IPS-15b (cell line): ENCODE data around the gene HSD17B1.
"Not testable (repeated sequence)": the region's sequence is repeated elsewhere in the genome, so short reads cannot be mapped to it uniquely, and the experiment has no call there.

ENCODE experiments used
- H3K27me3 ChIP-seq: one replicate; pipeline ENCODE4 v1.6.1; 2013; ENCODE audit warnings: low read length; ENCODE audit not compliant: control insufficient read depth, insufficient read depth
- H3K36me3 ChIP-seq: one replicate; pipeline ENCODE4 v1.6.1; 2013; ENCODE audit warnings: low read length; ENCODE audit not compliant: control insufficient read depth, insufficient read depth
- H3K4me1 ChIP-seq: one replicate; pipeline ENCODE4 v1.6.1; 2013; ENCODE audit warnings: mild to moderate bottlenecking, low read length; ENCODE audit not compliant: control insufficient read depth, insufficient read depth
- H3K4me3 ChIP-seq: one replicate; pipeline ENCODE4 v1.5.1; 2013; ENCODE audit warnings: low read depth, low read length
- H3K9ac ChIP-seq: one replicate; pipeline ENCODE4 v1.6.1; 2013; ENCODE audit warnings: low read depth, mild to moderate bottlenecking, low read length
- H3K9me3 ChIP-seq: one replicate; pipeline ENCODE4 v1.6.1; 2013; ENCODE audit warnings: mild to moderate bottlenecking, low read length; ENCODE audit not compliant: control insufficient read depth, insufficient read depth

Gene HSD17B1

GRCh38 chr17:42554250-42555121 lies 1.8 kb downstream of the HSD17B1 start:
- Histone ChIP-seq H3K4me3 (peak overlapping the region; percentile 93), H3K9ac (peak overlapping the region; percentile 76), H3K27me3 (no peaks in the 10 kb centered on the region), H3K9me3 (no peaks in the 10 kb centered on the region), H3K4me1 (peaks cover 2% of the 10 kb centered on the region), H3K36me3 (no peaks in the 10 kb centered on the region)

GRCh38 chr17:42555122-42555622 lies 2.4 kb downstream of the HSD17B1 start:
- Histone ChIP-seq H3K27me3 (no peaks in the 10 kb centered on the region), H3K36me3 (no peaks in the 10 kb centered on the region), H3K4me3 (peak overlapping the region; percentile 93), H3K4me1 (peaks cover 2% of the 10 kb centered on the region), H3K9ac (peak overlapping the region; percentile 76), H3K9me3 (no peaks in the 10 kb centered on the region)

GRCh38 chr17:42555961-42556617 lies 3.4 kb downstream of the HSD17B1 start:
- H3K27me3 ChIP-seq, H3K9ac ChIP-seq, H3K36me3 ChIP-seq, H3K4me3 ChIP-seq, H3K4me1 ChIP-seq, H3K9me3 ChIP-seq: not testable (repeated sequence)

DNA sequence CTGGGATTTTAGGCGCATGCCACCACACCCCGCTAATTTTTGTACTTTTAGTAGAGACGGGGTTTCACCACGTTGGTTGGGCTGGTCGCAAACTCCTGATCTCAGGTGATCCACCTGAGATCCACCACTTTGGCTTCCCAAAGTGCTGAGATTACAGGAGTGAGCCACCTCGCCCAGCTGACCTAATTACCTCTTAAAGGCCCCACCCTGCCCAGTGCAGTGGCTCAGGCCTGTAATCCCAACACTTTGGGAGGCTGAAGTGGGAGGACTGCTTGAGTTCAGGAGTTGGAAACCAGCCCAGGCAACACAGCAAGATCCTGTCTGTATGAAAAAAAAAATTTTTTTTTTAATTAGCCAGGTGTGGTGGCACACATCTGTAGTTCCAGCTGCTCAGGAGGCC lies 6.4 kb downstream of the HSD17B1 start:
- Histone ChIP-seq H3K9ac (no peak overlapping the region), H3K27me3 (no peaks in the 10 kb centered on the region), H3K36me3 (no peaks in the 10 kb centered on the region), H3K4me1 (peaks cover 9% of the 10 kb centered on the region), H3K4me3 (no peak overlapping the region), H3K9me3 (no peaks in the 10 kb centered on the region)

- H3K9ac ChIP-seq = no peak overlapping the region
Observed at GRCh38 chr17:42560246-42560645, 7.5 kb downstream of the HSD17B1 start.

GRCh38 chr17:42561897-42562387 lies 9.2 kb downstream of the HSD17B1 start, which contains the start of gene COASY:
COASY (plus strand) TSS chr17:42562148; CDS start chr17:42562623, 475 bp downstream.
- Histone ChIP-seq H3K36me3 (peaks cover 17% of the 10 kb centered on the region), H3K9ac (peak within 1 kb of the TSS; percentile 93), H3K27me3 (no peaks in the 10 kb centered on the region), H3K9me3 (no peaks in the 10 kb centered on the region), H3K4me1 (peaks cover 10% of the 10 kb centered on the region), H3K4me3 (peak within 1 kb of the TSS; percentile 89)

More at GRCh38 chr17:42560246-42560645, 7.5 kb downstream of the HSD17B1 start:
- Histone ChIP-seq H3K4me3 (no peak overlapping the region), H3K36me3 (peaks cover 8% of the 10 kb centered on the region), H3K4me1 (peaks cover 8% of the 10 kb centered on the region), H3K9me3 (no peaks in the 10 kb centered on the region), H3K27me3 (no peaks in the 10 kb centered on the region)

DNA sequence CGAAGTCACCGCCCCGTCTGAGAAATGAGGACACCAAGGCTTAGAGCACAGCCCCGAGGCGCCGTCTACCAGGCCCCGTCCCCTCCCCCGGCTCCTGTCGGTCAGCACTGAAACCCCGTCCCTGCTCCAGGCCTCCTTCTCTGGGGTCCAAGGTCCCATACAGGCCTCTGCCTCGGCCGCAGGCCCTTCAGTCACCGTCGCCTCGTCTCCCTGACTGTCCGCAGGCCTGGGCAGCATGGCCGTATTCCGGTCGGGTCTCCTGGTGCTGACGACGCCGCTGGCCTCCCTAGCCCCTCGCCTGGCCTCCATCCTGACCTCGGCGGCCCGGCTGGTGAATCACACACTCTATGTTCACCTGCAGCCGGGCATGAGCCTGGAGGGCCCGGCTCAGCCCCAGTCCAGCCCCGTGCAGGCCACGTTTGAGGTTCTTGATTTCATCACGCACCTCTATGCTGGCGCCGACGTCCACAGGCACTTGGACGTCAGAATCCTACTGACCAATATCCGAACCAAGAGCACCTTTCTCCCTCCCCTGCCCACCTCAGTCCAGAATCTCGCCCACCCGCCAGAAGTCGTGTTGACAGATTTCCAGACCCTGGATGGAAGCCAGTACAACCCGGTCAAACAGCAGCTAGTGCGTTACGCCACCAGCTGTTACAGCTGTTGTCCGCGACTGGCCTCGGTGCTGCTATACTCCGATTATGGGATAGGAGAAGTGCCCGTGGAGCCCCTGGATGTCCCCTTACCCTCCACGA lies 9.8 kb downstream of the HSD17B1 start:
- no peaks in the 10 kb centered on the region for H3K9me3 ChIP-seq
- peaks cover 20% of the 10 kb centered on the region for H3K36me3 ChIP-seq
- H3K9ac ChIP-seq = peak overlapping the region; percentile 93
- H3K27me3 ChIP-seq = no peaks in the 10 kb centered on the region
- peaks cover 10% of the 10 kb centered on the region for H3K4me1 ChIP-seq
- peak overlapping the region; percentile 89 for H3K4me3 ChIP-seq

GRCh38 chr17:42563143-42563509 lies 10.4 kb downstream of the HSD17B1 start:
- Histone ChIP-seq H3K9me3 (no peaks in the 10 kb centered on the region), H3K9ac (peak overlapping the region; percentile 93), H3K36me3 (peaks cover 20% of the 10 kb centered on the region), H3K4me3 (peak overlapping the region; percentile 89), H3K27me3 (no peaks in the 10 kb centered on the region), H3K4me1 (peaks cover 10% of the 10 kb centered on the region)

DNA sequence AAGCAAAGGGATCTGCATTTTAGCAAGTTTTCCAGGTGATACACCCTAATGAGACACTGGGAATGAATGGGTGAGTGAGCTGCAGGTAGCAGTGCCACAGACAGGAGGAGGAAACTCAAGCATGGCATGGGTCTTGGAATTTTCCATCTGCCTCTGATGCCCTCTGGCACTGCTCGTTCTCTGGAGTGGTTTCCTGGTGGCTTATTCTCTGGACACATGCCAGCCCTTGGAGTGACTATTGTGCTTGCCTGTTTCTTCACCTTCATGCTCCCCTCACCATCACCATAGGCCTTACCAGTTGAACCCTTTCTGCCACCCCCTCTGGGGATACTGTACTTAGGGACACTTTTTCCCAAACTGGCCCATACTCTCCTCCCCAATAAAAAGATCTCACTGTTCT lies 10.8 kb downstream of the HSD17B1 start:
- no peaks in the 10 kb centered on the region for H3K9me3 ChIP-seq
- peaks cover 22% of the 10 kb centered on the region for H3K36me3 ChIP-seq
- peak overlapping the region; percentile 24 for H3K9ac ChIP-seq
- H3K4me1 ChIP-seq = peaks cover 10% of the 10 kb centered on the region
- no peaks in the 10 kb centered on the region for H3K27me3 ChIP-seq
- peak overlapping the region; percentile 37 for H3K4me3 ChIP-seq

GRCh38 chr17:42563950-42564349 lies 11.2 kb downstream of the HSD17B1 start:
- Histone ChIP-seq H3K36me3 (peaks cover 26% of the 10 kb centered on the region), H3K4me3 (peak overlapping the region; percentile 37), H3K9ac (no peak overlapping the region)

DNA sequence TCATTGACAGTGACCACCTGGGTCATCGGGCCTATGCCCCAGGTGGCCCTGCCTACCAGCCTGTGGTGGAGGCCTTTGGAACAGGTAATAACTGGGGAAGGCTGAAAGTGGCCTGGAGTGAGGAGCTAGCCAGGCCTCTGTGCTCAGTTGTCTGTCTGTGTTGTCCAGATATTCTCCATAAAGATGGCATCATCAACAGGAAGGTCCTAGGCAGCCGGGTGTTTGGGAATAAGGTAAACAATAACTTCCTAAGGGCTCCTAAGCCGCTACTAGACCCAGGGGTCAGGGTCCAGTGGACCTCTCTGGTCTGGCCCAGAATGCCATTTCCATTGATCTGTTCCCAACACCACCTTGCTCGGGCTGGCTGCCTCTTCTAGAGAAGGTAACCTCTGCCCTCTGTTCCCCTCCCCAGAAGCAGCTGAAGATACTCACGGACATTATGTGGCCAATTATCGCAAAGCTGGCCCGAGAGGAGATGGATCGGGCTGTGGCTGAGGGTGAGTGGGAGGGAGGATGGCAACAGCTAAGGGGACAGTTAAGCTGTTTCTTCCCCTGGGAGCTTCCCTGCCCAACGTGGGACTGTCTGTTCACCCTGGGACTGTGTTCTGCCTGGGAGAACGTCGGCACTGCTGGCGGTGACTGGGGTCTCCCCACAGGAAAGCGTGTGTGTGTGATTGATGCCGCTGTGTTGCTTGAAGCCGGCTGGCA lies 12.2 kb downstream of the HSD17B1 start:
- Histone ChIP-seq H3K36me3 (peaks cover 36% of the 10 kb centered on the region), H3K9ac (no peak overlapping the region), H3K4me3 (no peak overlapping the region), H3K4me1 (peaks cover 10% of the 10 kb centered on the region), H3K9me3 (no peaks in the 10 kb centered on the region), H3K27me3 (no peaks in the 10 kb centered on the region)

More at GRCh38 chr17:42563950-42564349, 11.2 kb downstream of the HSD17B1 start:
- peaks cover 10% of the 10 kb centered on the region for H3K4me1 ChIP-seq
- H3K9me3 ChIP-seq = no peaks in the 10 kb centered on the region
- no peaks in the 10 kb centered on the region for H3K27me3 ChIP-seq
